Measurements from ENCODE around the gene EGR2.

Gene EGR2

GRCh38 chr10:62816331-62817120 is at the start of gene EGR2:
Gene EGR2 (minus strand): TSS chr10:62816366. CDS start chr10:62816029, 337 bp downstream.
- DNase-seq, result peak; percentile 58

DNA sequence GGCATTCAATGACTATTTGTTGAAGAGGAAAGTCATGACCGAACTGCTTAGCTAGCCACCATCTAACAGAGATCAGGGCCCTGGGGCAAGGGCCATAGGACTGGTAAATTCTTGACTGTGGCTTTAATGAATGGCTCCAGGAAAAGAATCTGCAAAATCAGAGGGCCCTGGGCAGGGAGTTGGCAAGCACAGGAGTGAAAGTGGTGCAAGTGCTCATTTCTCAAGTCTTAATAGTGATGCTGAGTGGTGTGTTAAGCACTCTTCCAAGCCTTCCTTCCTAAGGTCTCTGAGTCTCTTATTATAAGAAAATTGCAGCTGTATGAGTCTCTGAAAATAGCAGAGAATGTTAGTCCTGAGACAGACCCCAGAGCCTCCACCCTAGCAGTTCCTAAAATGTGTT is 46.3 kb upstream of the EGR2 start:
- no peak for DNase-seq

- no peak for DNase-seq
Measured at GRCh38 chr10:62861507-62861906, 45.3 kb upstream of the EGR2 start.

- DNase-seq, result no peak
Measured at GRCh38 chr10:62860946-62861345, 44.8 kb upstream of the EGR2 start.

DNA sequence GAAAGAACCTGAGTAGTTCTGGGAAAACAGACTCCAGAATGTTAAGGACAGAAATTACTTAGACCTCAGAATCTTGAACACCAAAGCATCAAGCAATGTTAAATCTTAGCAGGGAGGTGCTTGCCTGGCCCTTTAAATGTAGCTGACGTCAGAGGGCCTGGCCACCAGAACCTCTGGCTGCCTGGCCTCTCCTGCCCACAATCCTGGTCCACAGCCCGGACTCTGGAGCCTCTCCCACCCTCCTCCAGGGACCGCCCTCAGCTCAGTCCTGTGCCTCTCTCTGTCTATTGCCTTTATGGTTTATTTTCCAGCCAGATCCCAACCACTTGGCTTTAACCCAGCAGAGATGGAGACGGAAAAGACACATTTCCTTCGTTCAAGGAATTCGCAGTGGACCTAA is 42.2 kb upstream of the EGR2 start:
- no peak for DNase-seq

GRCh38 chr10:62856021-62856420 is 39.9 kb upstream of the EGR2 start:
- no peak for DNase-seq

DNA sequence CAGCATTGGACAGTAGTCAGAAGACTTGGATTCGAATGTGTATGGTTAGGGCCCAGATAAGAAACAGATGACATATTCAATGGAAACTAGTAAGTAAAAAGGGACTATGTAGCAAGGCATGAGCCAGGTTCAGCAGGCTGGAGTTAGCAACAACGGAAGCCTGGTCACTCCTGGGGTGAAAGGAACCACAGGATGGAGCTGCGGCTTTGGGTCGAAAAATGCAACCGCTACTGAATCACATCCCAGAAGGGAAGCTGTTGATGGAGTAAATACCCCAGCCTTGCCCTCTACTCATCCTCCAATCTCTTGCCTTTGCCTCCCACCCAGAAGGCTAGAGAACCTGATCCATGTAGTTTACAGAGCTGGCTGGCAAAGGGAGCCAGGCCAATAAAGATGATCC is 37.5 kb upstream of the EGR2 start:
- DNase-seq, result no peak

GRCh38 chr10:62852961-62853702 is 37.0 kb upstream of the EGR2 start:
- no peak for DNase-seq

GRCh38 chr10:62851442-62851841 is 35.3 kb upstream of the EGR2 start:
- no peak for DNase-seq

GRCh38 chr10:62850646-62851045 is 34.5 kb upstream of the EGR2 start:
- no peak for DNase-seq

- no peak for DNase-seq
Measured at GRCh38 chr10:62847433-62847832, 31.3 kb upstream of the EGR2 start.

GRCh38 chr10:62844280-62845011 is 28.3 kb upstream of the EGR2 start:
- DNase-seq, result no peak

DNA sequence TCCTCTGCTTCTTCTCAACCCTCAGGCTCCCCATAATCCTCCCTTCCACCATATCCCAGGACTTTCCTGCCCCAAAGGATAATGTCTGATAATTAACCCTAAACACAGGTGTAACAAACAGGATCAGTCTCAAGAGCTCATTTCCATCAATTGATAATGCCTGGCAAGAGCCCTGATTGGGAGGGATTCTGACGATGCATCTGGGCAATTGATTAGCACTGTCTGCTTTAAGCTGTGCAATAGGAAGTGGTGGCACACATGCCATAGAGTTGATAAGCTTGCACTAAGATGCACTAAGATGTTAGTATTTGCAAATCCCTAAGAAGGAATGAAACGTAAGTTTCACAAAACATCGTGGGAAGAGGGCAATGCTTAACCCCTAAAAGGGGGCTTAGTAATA is 27.4 kb upstream of the EGR2 start:
- DNase-seq, result no peak

GRCh38 chr10:62842983-62843382 is 26.8 kb upstream of the EGR2 start:
- DNase-seq, result no peak

GRCh38 chr10:62839590-62839989 is 23.4 kb upstream of the EGR2 start:
- no peak for DNase-seq

DNA sequence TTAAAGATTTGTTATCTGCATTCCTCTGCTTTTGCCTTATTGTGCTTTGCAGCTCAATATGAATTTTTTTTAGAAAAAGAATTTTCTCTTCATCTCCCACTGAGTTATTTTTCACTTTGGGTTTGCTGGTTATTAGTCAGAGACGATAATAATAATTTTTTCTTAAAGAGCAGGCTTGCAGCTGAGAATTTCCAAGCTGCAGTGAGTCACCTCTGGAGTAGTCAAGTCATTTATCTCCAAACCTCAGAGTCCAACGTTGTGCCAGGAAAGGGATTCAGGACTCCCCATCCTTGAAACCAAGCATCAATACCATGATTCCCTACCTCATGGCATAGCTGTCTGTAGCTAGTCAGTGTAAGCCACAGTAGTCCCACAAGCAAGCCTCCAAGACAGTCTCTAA is 15.2 kb upstream of the EGR2 start:
- DNase-seq, result no peak

DNA sequence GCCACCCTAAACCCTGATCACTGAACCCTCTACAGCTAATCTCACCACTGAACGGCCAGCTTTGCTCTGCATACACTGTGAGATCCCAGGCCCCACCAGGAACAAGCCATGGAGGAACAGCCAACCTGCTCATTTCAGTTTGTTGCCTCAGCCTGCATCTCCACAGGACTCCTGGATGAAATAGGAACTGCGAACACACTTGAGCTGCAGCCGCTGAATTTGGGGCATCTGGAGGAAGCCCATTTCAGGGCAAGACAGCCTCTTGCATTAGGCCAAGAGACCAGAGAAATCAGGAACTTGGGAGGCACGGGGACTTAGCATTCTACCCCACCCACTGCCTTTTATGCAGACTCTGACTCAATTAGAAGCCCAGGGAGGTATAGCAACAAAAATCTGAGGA is 14.5 kb upstream of the EGR2 start:
- no peak for DNase-seq

GRCh38 chr10:62829622-62830021 is 13.5 kb upstream of the EGR2 start:
- DNase-seq, result no peak

GRCh38 chr10:62826273-62826672 is 10.1 kb upstream of the EGR2 start:
- DNase-seq, result no peak

DNA sequence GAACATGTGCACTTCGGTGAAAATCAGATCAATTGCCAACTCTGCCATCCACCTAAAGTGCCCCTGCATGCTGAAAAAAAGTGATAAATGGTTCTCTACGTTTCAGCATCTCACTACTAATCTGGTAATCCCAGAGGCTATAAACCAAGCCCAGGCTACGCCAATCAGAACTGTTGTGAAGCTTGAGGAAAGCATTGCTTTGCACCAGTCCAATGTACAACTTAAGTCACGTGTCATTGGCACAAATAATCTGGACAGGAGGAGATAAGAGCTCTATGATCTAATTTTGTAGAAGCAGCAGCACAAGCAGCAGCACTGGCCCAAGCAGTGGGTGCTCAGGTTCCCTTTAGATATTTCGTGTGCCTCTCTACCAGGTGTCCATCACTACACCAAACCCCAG is 4.4 kb upstream of the EGR2 start:
- no peak for DNase-seq

DNA sequence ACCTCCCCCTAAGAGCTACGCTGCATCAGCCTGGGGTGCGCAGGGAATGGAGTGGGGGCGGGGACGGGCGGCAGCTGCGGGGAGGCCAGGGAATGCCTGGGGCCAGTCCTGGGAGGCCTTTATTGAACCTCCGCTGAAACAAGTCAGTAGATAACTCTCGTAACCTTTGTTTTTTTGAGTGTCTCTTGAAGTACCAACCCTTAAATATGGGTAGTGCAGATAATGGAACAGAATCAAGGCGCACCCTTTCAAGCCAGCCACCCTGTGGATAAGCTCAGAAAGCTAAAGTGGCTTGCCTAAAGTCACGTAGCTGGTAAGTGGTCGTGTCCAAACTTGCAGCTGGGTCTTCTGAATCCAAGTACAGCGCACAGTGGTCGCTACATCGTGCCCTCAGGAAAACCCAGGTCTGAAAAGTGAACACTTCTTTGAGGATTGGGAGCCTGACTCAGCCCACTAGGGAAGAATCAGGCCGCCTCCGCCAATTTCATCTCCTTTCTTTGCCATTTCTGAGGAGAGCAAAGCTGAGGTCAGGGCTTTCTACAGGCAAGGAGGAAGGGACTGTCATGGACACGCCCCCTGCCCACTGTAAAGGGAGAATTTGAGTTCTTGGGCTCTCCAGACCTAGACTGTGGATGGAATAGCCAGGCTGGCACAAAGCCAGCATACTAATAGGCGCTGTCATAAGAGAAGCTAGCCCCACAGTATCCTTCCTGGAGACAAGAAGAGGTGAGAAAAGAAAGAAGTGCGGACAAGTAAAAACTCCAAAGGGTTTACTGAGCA is 3.2 kb upstream of the EGR2 start:
- DNase-seq, result no peak

DNA sequence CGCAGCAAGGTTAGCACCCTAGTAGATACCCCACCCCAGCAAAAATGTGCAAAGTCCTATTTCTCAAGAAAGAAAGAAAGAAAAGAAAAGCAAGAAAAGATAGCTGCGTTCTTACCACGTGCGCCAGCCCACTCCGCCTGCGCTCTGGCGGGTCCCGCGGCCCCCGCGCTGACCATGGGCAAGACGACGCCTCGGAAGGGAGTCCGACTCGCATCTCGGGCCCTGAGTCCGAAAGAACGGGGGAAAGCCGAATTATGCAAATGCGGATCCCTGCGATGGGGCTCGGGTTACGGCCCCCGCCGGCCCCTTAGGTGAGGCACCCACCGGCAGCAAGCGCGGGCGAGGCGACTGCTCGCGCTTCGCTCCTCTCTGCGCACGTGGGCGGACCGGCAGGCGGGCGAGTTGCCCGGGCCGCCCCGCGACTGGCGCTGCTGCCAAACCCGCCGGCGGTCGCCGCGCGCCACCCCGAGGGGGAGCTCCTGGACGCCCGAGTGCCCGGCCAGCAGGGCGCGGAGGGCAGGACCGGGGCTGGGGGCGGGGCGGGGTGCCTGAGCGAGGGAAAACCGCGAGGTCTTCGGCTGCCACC is 2.4 kb upstream of the EGR2 start:
- no peak for DNase-seq
